Measurements from ENCODE around the gene MTUS2.
A peak's percentile ranks its signal among the peaks of the same experiment; 100 is the strongest.

Gene MTUS2

DNA sequence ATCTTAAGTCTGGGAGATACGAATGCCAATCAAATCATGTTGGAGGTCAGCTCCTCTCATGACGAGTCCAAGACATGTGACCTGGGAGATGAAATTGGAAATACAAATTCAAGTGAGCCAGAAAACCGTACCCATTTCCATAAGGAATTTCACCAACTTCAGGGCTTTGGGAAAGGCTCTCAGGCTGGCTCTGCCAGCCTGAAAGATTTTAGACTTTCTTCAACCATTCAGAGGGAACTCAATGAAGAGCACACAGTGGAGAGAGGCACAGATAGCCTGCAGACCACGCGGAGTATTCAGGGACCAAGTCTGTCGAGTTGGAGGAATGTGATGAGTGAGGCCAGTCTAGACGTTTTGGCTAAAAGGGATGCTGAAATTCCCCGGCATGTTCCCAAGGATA lies 204.6 kb downstream of the MTUS2 start:
- no peak for DNase-seq (ENCODE audit: low spot score)

DNA sequence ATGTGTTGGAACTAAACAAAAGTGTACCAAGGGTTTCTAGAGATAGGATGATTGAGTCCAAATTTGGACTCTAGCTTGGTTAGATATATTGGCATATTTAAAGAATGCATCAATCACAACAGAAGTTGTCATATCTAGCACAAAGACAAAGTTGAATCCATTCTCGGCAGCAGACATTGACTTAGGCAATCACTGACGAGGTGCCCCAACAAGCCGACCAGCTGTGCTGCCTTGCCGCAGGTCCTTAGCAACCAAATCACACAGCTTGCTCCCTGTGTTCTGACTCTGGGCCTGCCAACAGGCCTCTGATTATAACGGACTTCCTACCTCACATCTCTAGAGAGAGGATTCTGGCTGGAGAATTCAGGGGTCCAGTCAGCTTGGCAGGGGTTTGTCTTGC lies 208.7 kb downstream of the MTUS2 start:
- DNase-seq (ENCODE audit: low spot score), result no peak

GRCh38 chr13:29038700-29039099 lies 218.6 kb downstream of the MTUS2 start:
- DNase-seq (ENCODE audit: low spot score), result no peak

DNA sequence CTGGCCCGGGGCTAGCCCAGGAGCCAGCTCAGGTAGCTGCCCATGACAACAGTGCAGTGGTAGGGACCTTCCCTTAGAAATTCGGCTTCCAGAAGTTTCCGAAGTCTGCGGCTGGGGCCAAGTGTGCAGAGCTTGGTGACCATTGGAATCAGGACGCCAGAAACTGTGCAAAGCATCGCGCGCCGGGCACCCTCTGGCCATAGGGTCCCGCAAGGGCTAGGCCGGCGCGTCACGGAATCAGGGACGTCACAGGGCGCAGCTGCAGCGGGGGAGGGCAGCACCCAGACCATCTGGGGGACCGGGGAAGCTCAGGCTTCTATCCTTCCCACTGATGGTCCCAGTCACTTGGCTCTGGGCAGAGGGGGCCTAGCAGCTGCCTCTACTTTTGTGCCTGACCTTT lies 219.1 kb downstream of the MTUS2 start:
- no peak for DNase-seq (ENCODE audit: low spot score)

- no peak for DNase-seq (ENCODE audit: low spot score)
These were observed 226.4 kb downstream of the MTUS2 start for GRCh38 chr13:29046588-29046987.

GRCh38 chr13:29049524-29049923 lies 229.4 kb downstream of the MTUS2 start:
- DNase-seq (ENCODE audit: low spot score), result no peak

DNA sequence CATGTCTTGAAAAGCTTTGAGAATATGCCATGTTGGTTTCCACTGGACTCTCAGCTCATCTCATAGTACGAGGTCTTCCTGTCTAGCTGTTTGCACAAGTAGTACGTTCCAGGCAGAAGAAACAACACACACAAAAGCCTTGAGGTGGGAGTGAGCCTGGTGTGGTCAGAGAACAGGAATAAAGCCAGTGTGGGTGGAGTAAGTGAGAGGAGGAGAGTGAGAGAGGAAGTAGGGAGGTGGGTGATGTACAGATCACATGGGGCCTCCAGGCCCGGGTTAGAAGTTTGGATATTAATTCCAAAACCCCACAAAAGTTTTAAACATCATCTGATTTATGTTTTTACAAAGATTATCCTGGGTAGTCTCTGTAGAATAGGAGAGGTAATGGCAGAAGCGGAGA lies 230.6 kb downstream of the MTUS2 start:
- DNase-seq (ENCODE audit: low spot score), result no peak

GRCh38 chr13:29059800-29060199 lies 239.7 kb downstream of the MTUS2 start:
- no peak for DNase-seq (ENCODE audit: low spot score)

DNA sequence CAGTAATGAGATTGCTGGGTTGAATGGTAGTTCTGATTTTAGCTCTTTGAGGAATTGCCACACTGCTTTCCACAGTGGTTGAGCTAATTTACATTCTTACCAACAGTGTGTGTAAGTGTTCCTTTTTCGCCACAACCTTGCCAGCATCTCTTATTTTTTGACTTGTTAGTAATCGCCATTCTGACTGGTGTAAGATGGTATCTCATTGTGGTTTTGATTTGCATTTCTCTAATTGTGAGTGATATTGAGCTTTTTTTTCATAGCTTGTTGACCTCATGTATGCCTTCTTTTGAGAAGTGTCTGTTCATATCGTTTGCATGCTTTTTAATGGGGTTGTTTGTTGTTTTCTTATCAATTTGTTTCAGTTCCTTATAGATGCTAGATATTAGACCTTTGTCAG lies 245.0 kb downstream of the MTUS2 start:
- DNase-seq (ENCODE audit: low spot score), result no peak

DNA sequence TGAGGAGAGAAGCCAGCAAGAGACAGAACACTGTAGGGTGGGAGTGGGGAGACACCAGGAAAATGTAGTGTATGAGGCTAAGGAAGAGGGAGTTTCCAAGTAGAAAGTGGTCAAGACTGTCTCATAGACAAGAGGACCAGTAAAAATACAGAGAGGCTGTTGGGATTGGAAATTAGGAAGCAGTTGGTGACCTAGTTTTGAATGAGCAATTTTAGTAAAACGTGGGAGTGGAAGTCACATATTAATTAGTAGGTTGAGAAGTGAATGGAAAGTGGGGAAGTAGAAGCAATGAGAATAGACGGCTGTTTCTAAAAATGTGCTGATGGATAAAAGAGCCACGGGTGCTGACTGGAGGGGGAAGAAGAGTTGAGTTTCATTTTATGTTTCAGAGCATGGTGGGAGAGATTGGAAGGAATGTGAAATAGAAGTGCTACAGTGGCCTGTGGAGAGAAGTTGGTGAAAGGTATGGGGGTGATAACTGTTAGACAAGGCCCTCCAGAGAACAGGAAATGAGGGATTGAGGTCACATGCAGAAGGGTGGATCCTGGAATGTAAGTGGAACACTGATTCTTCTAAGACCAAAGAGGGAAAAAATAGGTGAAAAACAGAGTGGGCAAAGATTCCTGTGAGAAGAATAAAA lies 247.3 kb downstream of the MTUS2 start:
- DNase-seq (ENCODE audit: low spot score), result no peak

DNA sequence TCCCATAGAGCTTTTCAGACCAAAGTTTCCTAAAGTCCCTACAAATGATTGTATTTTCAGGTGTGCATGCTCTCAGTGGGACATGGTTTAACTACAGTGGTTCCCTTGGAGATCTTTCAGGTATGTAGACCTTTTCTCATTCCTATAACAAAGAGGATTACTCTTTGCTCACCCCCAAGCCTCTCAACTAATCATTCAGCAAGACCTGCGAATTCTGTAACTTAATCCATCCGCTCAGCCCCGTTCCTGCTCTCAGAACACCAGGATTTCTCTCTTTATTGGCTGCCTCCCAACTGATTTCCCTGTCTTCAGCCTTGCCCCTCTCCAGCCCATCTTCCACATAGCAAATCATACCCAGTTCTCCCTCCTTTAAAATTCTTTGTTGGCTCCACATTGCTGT lies 253.6 kb downstream of the MTUS2 start:
- DNase-seq (ENCODE audit: low spot score), result no peak

- no peak for DNase-seq (ENCODE audit: low spot score)
These were observed 257.1 kb downstream of the MTUS2 start for GRCh38 chr13:29077051-29077813.

- peak; percentile 2 for DNase-seq (ENCODE audit: low spot score)
These were observed 260.9 kb downstream of the MTUS2 start for GRCh38 chr13:29081036-29081435.

GRCh38 chr13:29081697-29082440 lies 261.7 kb downstream of the MTUS2 start:
- no peak for DNase-seq (ENCODE audit: low spot score)

- DNase-seq (ENCODE audit: low spot score), result no peak
These were observed 279.8 kb downstream of the MTUS2 start for GRCh38 chr13:29099781-29100406.

DNA sequence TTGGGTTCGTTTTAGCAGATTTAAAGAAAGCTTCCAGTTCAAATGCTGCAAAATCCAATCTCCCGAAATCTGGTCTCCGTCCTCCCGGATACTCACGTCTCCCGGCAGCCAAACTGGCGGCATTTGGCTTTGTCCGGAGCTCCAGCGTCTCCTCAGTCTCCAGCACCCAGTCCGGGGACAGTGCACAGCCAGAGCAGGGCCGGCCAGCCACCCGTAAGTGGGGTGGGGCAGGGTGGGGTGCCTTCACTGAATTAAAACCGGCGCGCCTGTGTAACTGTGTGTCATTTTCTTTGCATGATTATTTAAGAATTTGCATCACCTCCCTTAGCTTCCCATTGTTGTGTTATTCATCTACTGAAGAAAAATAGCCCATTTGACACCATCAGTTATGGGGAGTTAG lies 280.6 kb downstream of the MTUS2 start:
- DNase-seq (ENCODE audit: low spot score), result no peak

DNA sequence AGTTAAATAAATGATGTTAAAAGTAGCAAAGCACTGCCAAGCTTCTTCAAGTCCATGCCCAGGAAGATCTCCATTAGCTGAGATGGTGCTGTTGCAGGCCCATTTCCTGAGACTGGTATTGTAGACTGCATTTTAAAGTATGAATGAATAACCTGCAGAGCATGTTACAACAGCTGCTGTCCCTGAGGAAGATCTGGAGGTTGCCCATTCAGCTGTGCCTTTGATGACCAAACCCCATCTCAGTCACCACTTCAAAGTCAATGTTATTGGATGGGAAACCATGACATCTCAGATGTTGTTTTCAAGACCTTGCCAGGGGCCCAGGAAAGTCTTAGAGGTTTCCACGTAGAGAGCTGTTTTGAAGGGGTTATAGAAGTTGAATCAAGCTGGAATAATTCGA lies 281.3 kb downstream of the MTUS2 start:
- DNase-seq (ENCODE audit: low spot score), result no peak

- DNase-seq (ENCODE audit: low spot score), result no peak
These were observed 281.8 kb downstream of the MTUS2 start for GRCh38 chr13:29101905-29102304.

- DNase-seq (ENCODE audit: low spot score), result no peak
These were observed 283.1 kb downstream of the MTUS2 start for GRCh38 chr13:29103065-29103800.

GRCh38 chr13:29104461-29104860 lies 284.3 kb downstream of the MTUS2 start:
- DNase-seq (ENCODE audit: low spot score), result no peak

DNA sequence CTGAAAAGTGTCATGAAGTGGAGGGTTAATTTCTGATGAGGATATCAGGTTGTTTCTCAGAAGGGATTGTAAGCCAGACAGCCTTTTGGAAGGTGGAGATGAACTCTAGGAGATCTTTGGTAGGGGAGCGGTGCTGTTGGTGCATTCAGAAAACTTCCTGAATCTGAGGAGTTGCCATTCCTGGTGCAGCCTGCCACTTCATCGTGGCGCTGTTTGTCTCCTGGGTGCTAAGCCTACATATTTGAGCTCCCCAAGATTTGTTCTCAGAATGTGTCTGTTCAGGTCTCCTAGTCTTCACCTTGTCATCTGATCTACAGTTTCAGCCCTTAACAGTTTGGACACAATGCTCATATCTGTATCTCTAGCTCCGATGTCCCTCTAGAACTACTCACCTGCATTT lies 285.6 kb downstream of the MTUS2 start:
- no peak for DNase-seq (ENCODE audit: low spot score)

DNA sequence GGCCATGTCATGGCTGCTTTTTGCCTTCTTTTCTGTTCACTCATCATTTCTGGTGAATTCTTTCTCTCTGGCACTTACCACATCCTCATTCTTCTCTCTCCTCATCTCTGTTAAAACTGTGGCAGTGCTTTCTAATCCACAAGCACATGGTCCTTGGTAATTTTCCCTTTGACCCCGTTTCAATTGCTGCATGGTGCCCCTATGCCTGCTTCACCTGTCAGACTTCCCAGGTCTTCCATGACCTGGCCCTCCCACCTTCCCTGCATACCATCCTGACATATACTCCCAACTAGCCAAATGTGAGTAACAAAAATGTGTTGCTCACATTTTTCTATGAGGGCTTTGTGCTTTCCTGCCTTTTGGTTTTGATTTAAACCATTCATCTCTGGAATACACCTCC lies 286.5 kb downstream of the MTUS2 start:
- DNase-seq (ENCODE audit: low spot score), result no peak
